ENCODE data around the gene UBQLN1. TPM values are rescaled to one million over a fixed set of nuclear protein-coding genes. Genes with fewer than 3 reads are reported as not detected.

The UBQLN1 gene
- total RNA-seq, 2 experiments from 2014 or later = 178 to 185 TPM

DNA sequence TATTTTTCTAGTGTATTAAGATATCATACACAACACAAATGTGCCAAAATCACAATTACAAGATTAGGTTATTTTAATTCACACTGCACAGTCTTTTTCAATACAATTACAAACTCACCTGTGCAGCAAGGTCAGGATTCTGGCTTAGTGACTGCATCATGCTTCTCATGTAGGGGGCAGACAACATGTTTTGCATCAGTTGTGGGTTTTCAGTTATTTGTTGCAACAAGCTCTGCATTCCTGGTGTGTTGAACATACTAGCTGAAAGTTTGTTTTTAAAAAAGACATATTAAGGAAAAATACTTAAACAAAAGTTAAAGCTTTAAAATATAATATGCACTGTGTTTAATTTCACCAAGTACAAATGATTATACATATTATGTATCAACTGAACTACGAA is 38.7 kb downstream of the UBQLN1 start:
- ChIA-PET CTCF (no interaction called here), POLR2A (no interaction called here)
- Histone ChIP-seq H3K27me3 (ENCODE audit: control insufficient read depth in 1 of 2, insufficient read depth in 2 of 2, low read length in 2 of 2) (no peaks in the 10 kb centered on the region), H3K4me3 (ENCODE audit: low read length) (no peak overlapping the region), H3K36me3 (ENCODE audit: insufficient read depth, low read length) (peaks cover 77% of the 10 kb centered on the region), H3K27ac (ENCODE audit: low read depth in 1 of 2, low read length in 2 of 2) (no peak overlapping the region), H3K4me1 (ENCODE audit: insufficient read depth, low read length) (no peaks in the 10 kb centered on the region), H3K9me3 (ENCODE audit: control insufficient read depth in 1 of 2, insufficient read depth in 1 of 2, low read length in 2 of 2) (no peaks in the 10 kb centered on the region)
- H3K36me3 Mint-ChIP-seq (ENCODE audit: low read depth) = peaks cover 95% of the 10 kb centered on the region
- DNase-seq = no peak
- H3K4me1 Mint-ChIP-seq (ENCODE audit: low read depth) = peaks cover 59% of the 10 kb centered on the region
- H3K4me3 Mint-ChIP-seq = no peak overlapping the region
- H3K27ac Mint-ChIP-seq = no peak overlapping the region
- TF ChIP-seq, protein P1, sequence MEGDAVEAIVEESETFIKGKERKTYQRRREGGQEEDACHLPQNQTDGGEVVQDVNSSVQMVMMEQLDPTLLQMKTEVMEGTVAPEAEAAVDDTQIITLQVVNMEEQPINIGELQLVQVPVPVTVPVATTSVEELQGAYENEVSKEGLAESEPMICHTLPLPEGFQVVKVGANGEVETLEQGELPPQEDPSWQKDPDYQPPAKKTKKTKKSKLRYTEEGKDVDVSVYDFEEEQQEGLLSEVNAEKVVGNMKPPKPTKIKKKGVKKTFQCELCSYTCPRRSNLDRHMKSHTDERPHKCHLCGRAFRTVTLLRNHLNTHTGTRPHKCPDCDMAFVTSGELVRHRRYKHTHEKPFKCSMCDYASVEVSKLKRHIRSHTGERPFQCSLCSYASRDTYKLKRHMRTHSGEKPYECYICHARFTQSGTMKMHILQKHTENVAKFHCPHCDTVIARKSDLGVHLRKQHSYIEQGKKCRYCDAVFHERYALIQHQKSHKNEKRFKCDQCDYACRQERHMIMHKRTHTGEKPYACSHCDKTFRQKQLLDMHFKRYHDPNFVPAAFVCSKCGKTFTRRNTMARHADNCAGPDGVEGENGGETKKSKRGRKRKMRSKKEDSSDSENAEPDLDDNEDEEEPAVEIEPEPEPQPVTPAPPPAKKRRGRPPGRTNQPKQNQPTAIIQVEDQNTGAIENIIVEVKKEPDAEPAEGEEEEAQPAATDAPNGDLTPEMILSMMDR (IDR thresholded peaks at IDR 0.05) = no peak
- intact Hi-C loops (cut with DNase I, micrococcal nuclease) = loop anchor here in 1 of 2 experiments (5.0 kb wide), 1 partner anchor 38 kb away; the partner anchor contains the start of gene UBQLN1
- no peaks in the 10 kb centered on the region for H3K27me3 Mint-ChIP-seq
- no peaks in the 10 kb centered on the region for H3K9me3 Mint-ChIP-seq
- ATAC-seq (ENCODE audit: poor library complexity) = no peak

DNA sequence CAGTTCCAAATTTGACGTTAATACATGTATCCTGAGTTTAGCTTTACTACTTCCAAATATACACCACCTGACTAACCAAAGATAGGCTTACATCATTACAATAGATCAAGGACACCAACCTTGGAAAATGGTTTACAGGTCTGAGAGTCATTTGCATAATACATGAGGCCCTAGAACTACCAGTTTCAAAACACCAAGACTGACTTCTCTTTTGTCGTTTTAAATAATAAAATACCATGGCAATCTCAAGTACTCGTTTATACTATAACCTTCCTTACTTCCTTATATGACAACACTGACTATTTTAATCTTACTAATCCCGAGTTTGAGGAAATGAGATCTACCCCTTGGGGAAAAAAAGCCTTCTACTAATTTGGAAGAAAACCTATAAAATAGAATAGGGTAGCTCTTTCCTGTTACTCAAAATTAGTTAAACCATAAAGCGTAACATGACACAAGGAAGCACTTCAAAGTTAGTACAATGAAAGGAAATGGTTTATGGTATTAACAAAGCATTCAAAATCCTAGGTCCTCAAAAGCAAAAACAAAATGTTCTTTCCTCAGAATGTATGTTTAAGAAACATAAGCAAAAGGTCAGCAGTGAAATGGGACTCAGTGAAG is 42.1 kb downstream of the UBQLN1 start:
- DNase-seq (no peak), ATAC-seq (ENCODE audit: poor library complexity) (no peak)
- ChIA-PET POLR2A (interaction anchor here (2.5 kb wide), 1 partner anchor 42 kb away, joined by 9 read pairs; the partner anchor contains the start of gene UBQLN1), CTCF (interaction anchor here (0.5 to 1.2 kb wide), 3 partner anchors 16 to 129 kb away, joined by 3 to 4 read pairs (median 3); no protein-coding TSS in a partner anchor)
- Mint-ChIP-seq H3K27ac (peak overlapping the region; percentile 43), H3K9me3 (no peaks in the 10 kb centered on the region), H3K27me3 (no peaks in the 10 kb centered on the region), H3K4me3 (no peak overlapping the region), H3K4me1 (ENCODE audit: low read depth) (peaks cover 39% of the 10 kb centered on the region), H3K36me3 (ENCODE audit: low read depth) (peaks cover 95% of the 10 kb centered on the region)
- no peaks in the 10 kb centered on the region for H3K27me3 ChIP-seq (ENCODE audit: control insufficient read depth in 1 of 2, insufficient read depth in 2 of 2, low read length in 2 of 2)
- TF ChIP-seq, protein P1 (IDR thresholded peaks at IDR 0.05) = no peak
- no peaks in the 10 kb centered on the region for H3K4me1 ChIP-seq (ENCODE audit: insufficient read depth, low read length)
- H3K9me3 ChIP-seq (ENCODE audit: control insufficient read depth in 1 of 2, insufficient read depth in 1 of 2, low read length in 2 of 2) = no peaks in the 10 kb centered on the region
- peaks cover 83% of the 10 kb centered on the region for H3K36me3 ChIP-seq (ENCODE audit: insufficient read depth, low read length)
- no peak overlapping the region for H3K4me3 ChIP-seq (ENCODE audit: low read length)
- intact Hi-C loops (cut with DNase I, micrococcal nuclease) = loop anchor here (2.0 to 5.0 kb wide), 2 partner anchors 39 to 42 kb away; partner anchors contain the start of gene UBQLN1 (in 1 of the 2)
- no peak overlapping the region for H3K27ac ChIP-seq (ENCODE audit: low read depth in 1 of 2, low read length in 2 of 2)

DNA sequence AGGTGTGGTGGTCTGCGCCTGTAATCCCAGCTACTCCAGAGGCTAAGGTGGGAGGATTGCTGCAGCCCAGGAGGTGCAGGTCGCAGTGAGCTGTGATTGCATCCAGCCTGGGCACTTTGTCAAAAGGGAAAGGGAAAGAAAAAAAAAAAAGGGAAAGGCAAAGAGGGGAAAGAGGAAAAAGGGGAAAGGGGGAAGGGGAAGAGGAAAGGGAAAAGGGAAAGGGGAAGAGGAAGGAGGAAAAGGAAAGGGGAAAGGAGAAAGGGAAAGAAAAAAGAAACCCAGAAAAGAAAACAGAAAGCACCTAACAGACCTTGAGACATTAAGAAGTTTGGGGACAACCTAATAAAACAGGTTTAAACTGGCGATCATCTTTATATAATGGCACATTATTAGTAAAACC is 44.8 kb downstream of the UBQLN1 start:
- DNase-seq (no peak), ATAC-seq (ENCODE audit: poor library complexity) (no peak)
- Histone ChIP-seq H3K27me3 (ENCODE audit: control insufficient read depth in 1 of 2, insufficient read depth in 2 of 2, low read length in 2 of 2) (no peaks in the 10 kb centered on the region), H3K9me3 (ENCODE audit: control insufficient read depth in 1 of 2, insufficient read depth in 1 of 2, low read length in 2 of 2) (no peaks in the 10 kb centered on the region), H3K36me3 (ENCODE audit: insufficient read depth, low read length) (peaks cover 87% of the 10 kb centered on the region), H3K27ac (ENCODE audit: low read depth in 1 of 2, low read length in 2 of 2) (no peak overlapping the region), H3K4me1 (ENCODE audit: insufficient read depth, low read length) (no peaks in the 10 kb centered on the region), H3K4me3 (ENCODE audit: low read length) (no peak overlapping the region)
- intact Hi-C loops (cut with DNase I, micrococcal nuclease) = no loop called here
- no peak overlapping the region for H3K27ac Mint-ChIP-seq
- H3K4me3 Mint-ChIP-seq = no peak overlapping the region
- POLR2A ChIA-PET = interaction anchor here (1.7 kb wide), 1 partner anchor 45 kb away, joined by 7 read pairs; the partner anchor contains the start of gene UBQLN1
- CTCF ChIA-PET = no interaction called here
- H3K27me3 Mint-ChIP-seq = no peaks in the 10 kb centered on the region
- peaks cover 84% of the 10 kb centered on the region for H3K36me3 Mint-ChIP-seq (ENCODE audit: low read depth)
- peaks cover 24% of the 10 kb centered on the region for H3K4me1 Mint-ChIP-seq (ENCODE audit: low read depth)
- no peaks in the 10 kb centered on the region for H3K9me3 Mint-ChIP-seq
- TF ChIP-seq, protein P1 (IDR thresholded peaks at IDR 0.05) = no peak

Data from CD4-positive, alpha-beta T cell (primary cell).